B cell (primary cell): ENCODE results near the gene RPA1.

ENCODE experiments used
- CTCF ChIP-seq: fragments of 200-600 bp; IDR thresholded peaks from one replicate; pipeline ENCODE4 v1.8.0; 2022; ENCODE audit warnings: antibody characterized with exemption, mild to moderate bottlenecking
- EZH2 ChIP-seq: IDR thresholded peaks from 2 replicates; pipeline ENCODE4 v1.6.1; 2012; ENCODE audit warnings: borderline replicate concordance, low read depth, mild to moderate bottlenecking, moderate library complexity, low read length; ENCODE audit not compliant: insufficient read depth, poor library complexity, severe bottlenecking

DNA sequence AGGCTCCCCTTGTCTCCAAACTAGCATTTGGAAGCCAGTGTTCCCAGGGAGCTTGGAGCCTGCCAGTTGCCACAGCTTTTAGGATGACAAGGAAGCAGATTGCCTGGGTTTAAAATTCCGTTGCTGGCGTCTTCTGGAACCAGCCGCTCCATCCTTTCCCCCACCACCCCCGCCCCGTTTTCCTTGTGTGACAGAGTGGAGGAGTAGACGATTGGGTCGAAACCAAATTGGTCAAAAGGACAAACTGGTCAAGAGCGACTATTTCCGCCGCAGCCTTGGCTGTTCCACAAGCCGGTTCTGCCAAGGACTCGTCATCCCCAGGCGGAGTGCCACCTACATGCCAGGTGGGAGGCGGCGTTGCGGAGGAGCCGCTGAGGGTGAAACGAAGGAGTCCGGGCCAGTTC is 91.1 kb downstream of the RPA1 start:
- TF ChIP-seq EZH2 (no peak), CTCF (no peak)
